ENCODE results near the gene ADAMTS12.

Gene ADAMTS12

DNA sequence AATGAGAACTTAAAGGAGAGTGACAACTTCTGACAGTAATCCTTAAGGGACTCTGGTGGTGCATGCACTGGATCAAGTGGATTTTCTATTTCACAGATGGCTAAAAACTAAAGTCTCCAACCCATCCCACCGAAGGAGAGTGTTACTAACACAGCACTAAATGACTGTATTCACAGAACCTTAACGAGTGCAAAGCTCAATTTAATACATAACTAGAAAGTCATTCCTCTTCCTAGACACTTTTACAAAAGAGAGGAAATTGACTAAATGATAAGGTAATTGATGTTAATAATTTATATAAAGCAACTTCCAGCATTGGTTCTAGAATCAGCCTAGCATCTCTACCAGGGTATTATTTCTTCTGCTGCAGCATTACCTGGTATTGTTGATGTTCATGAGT lies 189.8 kb downstream of the ADAMTS12 start:
- no peak for DNase-seq

DNA sequence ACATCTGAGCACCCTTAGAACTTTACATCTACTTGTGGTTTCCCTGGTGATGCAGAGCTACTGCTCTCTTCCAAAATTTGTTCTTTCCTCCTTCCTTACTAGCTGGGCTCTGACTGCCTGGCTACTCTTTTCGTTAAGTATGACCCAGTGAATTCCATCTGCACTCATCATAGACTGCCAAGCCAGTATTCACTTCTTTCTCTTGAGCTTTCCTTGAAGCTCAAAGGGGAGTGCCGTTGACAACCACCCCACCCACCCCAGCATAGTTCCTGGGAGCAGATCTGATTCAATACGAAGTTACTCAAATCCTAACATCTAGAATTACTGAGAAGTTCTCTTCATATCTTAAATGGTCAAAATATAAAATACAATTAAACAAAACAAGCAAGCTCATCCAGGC lies 190.5 kb downstream of the ADAMTS12 start:
- DNase-seq = no peak

GRCh38 chr5:33696411-33696810 lies 195.4 kb downstream of the ADAMTS12 start:
- no peak for DNase-seq

- DNase-seq = no peak
Observed at GRCh38 chr5:33692980-33693379, 198.8 kb downstream of the ADAMTS12 start.

- DNase-seq = no peak
Observed at GRCh38 chr5:33691856-33692255, 199.9 kb downstream of the ADAMTS12 start.

GRCh38 chr5:33690374-33691135 lies 201.2 kb downstream of the ADAMTS12 start:
- DNase-seq = no peak

- DNase-seq = no peak
Observed at GRCh38 chr5:33688526-33688925, 203.3 kb downstream of the ADAMTS12 start.

DNA sequence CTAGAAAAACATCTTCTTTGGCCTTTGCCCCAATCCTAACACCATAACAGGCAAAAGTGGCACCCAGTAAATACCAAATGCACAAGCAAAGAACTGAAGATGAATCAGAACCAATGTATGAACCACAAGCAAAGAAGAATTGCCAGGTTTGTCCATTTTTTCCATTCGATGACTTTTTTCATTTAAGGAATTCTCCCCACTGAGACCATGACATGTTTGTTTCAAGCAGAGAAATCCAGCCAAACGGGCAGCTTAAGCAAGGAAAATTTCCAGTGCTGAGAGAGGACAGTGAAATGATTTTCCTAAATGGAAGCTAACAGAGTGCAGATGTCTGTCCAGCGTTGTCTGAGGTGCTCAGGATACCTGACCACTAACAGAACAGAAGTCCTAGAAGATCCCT lies 203.7 kb downstream of the ADAMTS12 start:
- no peak for DNase-seq

DNA sequence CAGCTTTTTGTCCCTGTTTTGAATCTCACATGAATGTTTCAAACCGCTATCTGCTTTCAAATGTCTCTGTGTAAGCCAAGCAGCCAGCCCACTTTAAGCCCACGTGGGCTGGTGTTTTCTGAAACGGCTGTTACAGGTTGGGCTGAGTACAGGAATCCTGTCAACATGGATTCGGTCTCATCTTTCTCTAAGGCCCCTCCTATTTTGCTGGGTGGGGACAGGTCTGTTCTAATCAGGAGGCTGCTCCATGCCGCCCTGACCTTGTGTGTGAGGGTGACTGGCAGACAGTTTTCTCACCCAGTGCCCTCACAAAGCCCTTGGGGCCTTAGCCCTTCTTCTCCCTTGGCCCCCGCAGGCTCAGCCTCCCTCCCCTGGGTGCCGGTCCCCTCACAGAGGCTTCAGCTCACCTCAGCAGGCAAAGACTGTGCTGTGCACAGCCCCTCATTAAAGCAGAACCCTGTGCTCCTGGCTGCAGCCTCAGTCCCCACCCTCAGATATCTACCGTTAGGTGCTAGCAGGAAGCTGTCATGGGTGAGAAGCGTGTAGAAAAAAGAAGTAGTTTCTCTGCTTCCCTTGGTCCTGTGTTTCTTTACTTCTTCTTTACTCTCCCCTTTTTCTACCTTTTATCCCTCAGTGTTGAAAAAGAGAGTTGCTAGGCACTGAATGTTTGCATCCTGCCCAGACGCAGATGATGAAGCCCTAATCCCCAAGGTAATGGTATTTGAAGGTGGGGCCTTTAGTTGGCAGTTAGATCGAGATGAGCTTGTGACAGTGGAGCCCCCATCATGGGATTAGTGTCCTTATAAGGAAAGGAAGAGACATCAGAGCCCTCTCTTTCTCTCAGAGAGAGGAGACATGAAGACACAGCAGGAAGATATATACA lies 205.7 kb downstream of the ADAMTS12 start:
- no peak for DNase-seq

DNA sequence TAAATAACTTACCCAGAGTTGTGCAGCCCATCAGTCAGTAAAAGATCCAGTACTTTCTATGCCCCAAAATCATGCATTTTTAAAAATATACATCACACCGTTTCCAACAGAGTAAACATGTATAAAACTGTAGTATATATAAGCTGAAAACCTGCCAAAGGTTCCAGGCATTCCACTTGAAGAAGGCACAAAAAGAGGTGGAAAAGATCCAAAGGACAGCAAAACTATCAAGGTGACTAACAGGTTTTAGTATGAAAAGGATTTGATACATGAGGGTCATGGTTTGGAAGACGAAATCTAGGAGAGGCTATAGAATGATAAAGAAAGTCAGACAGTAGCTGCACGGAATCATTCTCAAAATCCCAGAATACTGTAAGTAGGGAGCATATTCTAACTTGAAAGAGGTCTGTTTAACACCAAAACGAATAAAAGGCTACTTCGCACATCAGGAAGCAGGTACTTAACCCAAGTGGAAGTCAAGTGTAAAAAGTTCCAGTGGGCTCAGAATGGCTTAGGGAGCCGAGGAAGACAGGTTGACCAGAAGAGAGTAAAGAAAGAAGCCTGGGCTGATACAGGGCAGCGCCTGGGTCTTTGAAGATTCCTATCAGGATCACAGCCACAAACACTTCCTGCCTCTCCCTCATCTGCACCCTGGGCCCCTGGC lies 207.2 kb downstream of the ADAMTS12 start:
- DNase-seq = no peak

DNA sequence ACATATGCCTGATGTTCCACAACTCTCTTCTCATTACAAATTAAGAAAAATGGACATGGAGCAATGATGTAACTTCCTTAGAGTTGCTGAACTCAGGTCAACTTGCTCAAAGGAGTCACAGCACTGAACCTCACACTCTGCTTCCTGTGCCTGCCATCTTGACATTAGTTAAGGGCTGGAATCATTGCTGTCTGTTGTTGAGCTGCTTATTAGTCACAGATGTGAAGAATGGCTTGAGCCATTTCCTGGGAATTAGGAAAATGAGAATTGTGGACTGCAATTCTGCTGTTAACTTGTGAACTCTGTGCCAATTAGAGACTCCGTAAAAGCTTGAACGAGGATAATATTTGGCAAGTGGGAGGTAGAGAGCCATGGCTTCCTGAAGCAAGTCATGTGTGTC lies 212.0 kb downstream of the ADAMTS12 start:
- DNase-seq = no peak

DNA sequence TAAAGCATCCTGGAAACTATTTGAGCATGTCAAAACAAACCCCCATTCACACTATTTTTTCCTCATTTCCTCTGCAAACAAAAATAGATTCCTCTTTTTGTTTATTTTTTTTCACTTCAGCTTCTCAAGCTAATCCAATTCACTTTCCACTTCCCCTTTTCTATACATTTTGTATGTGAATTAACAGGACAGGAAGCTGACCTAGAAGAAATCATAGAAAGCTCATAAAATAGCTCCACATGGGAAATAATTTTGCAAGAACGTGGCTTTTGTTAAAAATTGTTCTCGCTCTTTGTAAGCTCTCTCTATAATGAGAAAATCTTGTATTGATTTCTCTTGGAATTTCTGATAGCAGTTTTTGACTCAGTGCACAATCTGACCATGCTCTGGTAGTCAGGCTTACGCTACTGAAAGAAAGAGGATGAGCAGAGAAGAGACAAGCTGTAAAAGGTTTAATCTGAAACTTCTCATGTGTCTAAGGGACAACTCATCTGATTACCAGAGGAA lies 215.8 kb downstream of the ADAMTS12 start:
- DNase-seq = no peak

DNA sequence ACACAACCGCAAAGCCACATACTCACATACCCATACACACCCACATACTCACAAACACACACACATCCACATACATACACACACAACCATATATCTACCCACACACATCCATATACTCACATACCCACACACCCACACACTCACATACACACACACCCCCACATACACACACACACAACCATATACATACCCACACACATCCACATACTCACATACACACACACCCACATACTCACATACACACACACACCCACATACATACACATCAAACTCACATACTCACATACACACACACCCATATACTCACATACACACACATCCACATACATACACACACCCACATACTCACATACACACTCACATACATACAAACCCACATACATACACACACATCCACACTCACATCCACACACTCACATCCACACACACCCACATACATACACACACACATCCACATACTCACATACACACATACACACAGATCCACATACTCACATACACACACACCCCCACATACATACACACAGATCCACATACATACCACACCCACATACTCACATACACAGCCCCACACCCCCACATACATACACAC lies 220.0 kb downstream of the ADAMTS12 start:
- no peak for DNase-seq

GRCh38 chr5:33662722-33663427 lies 228.9 kb downstream of the ADAMTS12 start:
- DNase-seq = no peak

DNA sequence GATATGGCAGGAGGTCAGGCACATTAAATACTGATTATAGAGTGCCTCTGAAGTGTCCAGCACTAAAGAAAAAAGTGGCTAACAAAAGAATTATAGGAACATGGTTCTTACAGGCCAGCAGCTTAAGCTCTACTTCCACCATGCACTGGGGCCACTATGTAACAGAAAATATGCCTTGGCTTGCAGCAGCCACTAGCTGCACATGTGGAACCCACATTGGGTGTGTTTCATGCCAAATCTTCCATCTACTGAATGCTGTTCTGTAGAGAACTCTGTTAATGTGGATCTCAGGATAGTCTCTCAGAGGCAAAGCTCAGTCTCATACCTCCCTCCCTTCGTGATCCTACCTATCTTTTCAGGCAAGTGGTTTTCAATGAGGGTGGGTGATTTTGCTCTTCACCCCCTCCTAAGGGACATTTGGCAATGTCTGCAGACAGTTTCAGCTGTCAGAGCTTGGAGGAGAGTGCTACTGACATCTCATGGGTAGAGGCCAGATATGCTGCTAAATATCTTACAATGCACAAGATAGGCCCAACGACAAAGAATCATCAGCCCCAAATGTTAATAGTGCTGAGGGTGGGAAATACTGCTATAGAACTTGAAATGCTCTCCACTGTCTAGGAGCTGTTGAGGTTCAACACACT lies 232.1 kb downstream of the ADAMTS12 start:
- DNase-seq = no peak

- no peak for DNase-seq
Observed at GRCh38 chr5:33657804-33658440, 233.9 kb downstream of the ADAMTS12 start.

- no peak for DNase-seq
Observed at GRCh38 chr5:33657176-33657575, 234.6 kb downstream of the ADAMTS12 start.

DNA sequence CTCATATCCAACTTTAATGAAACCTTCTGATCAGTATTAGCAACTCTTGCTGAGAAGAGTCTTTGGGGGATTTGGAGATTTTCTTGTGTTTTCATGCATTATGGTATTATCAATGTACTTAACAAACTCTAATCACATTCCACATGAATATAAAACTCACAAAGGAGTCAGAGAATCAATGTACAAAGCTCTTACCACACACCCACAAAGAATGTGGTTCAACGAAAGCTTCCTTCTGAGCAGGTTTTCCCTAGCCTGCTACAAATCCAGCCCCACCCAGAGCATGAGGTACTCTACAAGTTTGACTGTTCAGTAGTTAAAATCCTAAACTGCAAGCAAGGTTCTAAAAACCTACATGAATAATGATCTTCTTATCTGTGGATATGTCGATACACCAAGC lies 240.9 kb downstream of the ADAMTS12 start:
- no peak for DNase-seq

GRCh38 chr5:33649549-33650482 lies 242.0 kb downstream of the ADAMTS12 start:
- no peak for DNase-seq
